DMS79 (cell line): Measurements from ENCODE around the gene MRO.
"Not testable (repeated sequence)": the region's sequence is repeated elsewhere in the genome, so short reads cannot be mapped to it uniquely, and the experiment has no call there.

Experiments
- DNase-seq: peaks from one replicate; lab custom pipeline; 2025; lab: John Stamatoyannopoulos, UW

Gene MRO

DNA sequence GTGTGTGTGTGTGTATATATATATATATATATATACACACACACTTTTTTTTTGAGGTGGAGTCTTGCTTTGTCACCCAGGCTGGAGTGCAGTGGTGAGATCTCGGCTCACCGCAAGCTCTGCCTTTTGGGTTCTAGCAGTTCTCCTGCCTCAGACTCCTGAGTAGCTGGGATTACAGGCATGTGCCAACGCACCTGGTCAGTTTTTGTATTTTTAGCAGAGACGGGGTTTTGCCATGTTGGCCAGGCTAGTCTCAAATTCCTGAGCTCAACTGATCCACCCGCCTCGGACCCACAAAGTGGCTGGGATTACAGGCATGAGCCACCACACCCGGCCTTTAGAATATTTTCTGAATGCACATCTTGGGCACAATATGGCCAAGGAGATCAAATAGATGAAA, 13.7 kb upstream of the MRO start:
- not testable (repeated sequence) for DNase-seq

DNA sequence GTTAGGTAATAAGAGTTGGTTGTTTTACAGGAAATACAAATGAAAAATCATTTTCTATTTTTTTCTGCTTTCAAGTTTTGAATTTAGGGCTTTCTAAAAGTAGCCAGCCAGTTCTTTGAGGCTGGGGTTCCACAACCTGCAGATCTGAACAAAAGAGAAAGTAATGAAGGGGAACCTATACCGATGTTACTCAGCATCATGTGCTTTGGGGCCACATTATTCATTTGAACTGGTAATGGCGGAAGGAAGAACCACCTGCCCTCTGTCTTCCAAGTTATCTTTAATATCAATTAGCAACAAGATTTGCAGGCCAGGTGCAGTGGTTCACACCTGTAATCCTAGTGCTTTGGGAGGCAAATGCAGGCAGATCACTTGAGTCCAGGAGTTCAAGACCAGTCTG, 12.9 kb upstream of the MRO start:
- DNase-seq = no peak

DNA sequence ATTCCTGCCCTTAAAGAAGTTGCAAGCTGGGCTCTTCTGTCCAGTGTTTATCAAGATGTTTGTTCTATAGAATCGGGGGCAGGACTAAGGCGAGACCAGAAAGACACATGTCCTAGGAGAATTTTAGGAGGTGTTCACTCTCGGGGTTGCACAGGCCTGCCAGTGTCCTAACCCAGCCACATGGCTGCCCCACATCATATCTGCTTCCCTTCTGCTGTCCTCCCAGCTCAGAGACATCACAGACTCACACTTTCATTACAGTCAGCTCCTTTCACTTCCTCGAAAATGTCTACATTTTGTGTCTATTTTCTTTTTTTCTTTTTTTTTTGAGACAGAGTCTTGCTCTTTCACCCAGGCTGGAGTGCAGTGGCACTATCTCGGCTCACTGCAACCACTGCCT, 10.7 kb upstream of the MRO start:
- DNase-seq = no peak

DNA sequence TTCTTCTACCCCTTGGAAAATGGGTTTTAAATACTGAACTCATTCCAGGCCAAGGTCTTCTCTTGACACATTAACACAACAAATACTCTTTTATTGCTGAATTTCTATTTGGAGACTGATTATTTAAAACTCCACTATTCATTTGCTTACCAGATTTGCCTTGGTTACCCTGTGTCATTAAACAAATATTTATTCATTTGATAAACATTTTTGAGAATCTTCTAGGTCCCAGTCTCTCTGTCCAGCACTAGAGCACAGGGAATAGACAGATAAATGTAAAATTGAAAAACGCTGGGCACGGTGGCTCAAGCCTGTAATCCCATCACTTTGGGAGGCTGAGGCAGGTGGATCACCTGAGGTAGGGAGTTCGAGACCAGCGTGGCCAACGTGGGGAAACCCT, 9.8 kb upstream of the MRO start:
- DNase-seq = no peak

DNA sequence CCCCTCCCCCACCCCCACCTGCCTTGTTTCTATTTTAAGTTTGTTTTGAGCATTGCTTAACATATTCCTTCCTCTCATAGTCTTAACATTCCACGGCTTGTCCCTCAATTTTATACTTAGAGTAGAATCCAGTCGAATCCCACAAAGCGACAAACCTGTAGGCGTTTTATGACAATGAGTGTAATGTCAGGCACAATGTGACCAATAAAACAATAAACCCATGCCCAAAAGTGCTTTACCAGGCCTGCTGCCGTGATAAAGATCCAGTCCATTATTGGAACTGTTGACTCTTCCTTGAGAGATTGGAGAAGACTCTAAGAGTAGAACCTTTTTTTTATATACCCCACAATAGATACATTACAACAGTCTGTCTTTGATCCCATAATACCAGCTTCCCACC, 6.2 kb upstream of the MRO start:
- DNase-seq = no peak

DNA sequence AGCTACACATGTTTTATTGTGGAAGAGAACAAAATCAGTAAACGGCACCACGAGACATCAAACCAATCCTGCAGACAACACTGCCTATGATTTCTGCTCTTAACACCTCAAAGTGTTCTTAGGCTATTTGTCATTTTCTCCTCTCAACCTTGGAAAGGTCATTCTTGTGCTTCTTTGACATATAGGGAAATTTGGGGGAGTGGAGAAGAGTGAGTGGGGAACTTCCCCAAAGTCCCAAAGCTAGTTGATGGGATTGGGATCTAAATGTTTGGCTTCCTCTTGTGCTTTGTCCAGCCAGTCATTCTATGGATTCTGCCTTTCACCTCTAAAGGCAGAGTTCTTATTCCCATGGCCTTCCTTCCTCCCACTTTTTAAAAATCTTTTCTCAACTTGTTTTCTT, 5.8 kb upstream of the MRO start:
- no peak for DNase-seq

DNA sequence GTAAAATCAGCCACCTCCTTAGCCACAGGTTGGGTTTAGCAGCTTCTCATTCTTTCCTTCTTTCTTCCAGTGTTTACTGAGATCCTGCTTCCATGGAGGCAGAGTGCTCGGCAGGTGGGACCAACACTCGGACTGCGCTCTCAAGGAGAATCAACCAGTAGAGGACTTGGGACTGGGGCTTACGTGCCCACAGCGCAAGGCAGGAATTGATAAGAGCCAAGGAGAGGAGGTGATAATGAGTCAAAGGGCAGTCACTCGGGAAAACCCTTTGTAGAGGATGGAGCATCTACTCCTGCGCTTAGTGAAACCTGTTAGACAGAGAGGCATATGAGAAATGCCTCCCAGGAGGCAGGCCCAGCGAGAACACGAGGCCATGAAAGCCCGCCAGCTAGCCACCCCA, 2.9 kb upstream of the MRO start:
- no peak for DNase-seq

DNA sequence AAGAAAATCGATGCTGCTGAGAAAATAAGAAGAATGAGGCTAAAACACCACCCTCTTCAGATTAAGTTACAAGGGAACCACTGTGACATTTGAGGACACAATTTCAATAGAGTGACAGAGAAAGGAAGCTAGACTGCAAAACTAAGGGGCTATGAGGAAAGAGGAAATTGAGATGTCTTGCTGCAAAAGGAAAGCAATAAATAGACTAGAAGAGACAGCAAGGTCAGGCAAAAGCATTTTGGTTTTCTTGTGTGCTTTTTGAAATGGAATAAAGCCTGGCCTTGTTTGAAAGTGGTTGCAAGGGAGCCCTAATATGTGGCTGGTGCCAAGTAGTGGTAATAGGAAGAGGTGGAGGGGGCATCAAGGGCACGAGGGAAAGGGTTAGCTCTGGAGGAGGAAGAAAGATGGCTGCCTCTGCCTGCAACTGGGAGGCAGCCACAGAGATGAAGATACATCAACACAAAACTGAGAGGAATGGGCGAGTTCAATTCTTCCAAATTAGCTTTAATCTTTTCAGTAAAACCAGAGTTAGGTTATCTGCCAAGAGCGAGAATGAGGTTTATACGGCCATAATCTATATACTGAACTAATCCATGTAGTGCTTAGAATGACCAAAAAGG, 1.2 kb upstream of the MRO start:
- DNase-seq = no peak

DNA sequence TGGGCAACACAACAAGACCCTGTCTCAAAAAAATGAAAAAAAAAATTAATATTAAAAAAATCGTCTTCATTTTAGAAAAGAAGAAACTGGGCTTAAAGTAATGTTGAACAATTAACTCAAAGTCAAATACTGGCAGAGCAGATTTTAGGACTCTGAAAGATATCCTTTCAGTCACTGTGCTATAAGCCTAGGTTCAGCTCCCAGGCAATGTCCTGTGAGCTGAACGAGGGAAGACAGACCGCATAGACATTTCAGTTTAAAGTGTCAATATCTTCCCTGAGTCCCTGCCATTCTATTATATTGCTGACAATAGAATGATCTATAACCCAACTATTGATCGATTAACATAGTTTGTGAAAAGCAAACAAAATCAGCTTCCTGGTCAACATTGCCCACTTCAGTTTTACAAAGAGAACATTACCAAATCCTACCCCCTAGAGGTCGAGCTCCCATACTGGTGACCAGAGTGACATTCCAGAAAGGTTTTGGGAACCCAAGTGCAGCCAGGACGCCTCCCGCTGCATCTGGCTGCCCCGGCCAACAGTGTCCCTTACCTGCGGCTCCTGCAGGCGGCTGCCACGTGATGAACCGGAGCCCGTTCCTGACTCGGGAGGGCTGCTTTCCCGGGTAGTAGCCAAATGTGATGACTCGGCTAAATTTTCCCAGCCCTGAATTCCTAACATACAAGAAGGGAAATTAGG, 639 bp downstream of the MRO start:
- DNase-seq = peak; percentile 27

DNA sequence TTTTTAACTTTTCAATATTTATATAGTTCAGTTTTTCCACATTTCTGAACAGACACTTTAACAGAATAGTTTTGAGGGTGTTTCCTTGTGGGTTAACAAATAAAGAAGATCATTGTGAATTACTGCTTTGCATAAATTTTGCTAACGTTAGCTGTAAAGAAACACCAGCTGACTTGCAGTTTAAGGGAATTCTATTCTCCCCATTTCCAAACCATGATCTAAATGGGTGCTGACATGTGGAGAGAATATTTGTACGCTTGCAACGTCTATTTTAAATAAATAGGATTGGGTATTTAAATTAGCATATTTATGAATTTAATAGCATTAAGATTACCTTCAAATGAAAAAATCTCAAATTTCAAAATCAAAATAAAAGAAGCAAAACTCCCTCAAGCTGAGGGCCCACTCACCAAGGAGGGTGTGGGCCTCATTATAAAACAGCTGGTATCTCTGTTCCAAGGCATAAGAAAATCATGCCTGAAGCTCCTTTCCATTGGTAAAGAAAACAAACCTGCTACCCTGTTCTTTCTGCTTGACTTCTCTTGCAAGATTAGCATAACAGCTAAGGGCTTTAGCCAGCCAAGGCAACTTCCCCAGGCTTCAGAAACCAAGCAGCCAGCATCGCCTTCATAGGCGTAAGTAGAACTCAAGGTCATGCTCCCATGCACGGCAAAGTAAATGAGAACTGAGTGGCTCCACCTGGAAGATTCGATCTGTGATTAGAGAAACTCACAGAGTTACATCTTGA, 3.2 kb downstream of the MRO start:
- peak; percentile 86 for DNase-seq

DNA sequence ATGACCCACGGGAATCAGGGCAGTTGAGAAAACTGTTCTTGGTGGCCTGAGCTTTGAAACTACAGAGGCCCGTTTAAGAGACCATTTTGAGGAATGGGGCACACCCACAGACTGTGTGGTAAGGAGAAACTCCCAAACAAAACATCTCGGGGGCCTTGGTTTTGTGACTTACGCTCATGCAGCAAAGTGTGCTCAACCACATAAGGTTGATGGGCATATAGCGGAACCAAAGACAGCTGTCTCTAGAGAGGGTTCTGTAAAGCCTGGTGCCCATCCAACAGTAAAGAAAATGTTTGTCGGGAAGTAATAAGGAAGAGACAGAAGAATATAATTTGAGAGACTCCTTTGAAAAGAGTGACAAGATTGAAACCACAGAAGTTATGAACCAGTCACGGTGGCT, 5.4 kb downstream of the MRO start:
- no peak for DNase-seq

DNA sequence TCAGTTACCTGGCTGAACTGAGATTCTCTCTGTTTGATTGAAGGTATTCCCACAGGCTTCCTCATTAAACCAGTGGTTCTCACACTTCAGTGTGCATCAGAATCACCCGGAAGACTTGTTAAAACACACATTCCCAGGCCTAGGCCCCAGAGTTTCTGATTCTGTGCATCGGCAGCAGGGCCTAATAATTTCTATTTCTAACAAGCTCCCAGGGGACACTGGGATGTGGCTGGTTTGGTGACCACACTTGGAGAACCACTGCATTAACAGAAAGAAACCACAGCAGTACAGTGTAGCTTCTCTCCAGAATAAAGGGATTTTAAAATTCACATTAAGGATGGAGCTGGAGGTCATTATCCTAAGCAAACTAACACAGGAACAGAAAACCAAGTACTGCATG, 6.5 kb downstream of the MRO start:
- DNase-seq = no peak

DNA sequence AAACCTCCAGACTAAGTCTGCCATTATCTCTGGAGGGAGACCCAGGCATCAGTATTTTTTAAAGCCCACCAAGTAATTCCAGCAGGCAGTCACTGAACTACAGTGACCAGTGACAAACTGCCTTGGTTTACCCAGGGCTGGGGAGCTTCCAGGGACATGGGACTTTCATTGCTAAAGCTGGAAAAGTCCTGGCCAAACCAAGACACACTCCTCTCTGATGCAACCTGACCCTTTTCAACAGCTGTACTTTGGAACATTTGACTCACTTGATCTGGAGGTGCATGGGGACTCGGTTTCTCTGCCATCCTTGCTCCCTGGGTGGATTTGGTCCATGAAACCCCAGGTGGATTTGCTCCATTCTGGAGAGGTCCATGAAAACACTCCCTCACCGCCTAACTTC, 7.0 kb downstream of the MRO start:
- DNase-seq = no peak

DNA sequence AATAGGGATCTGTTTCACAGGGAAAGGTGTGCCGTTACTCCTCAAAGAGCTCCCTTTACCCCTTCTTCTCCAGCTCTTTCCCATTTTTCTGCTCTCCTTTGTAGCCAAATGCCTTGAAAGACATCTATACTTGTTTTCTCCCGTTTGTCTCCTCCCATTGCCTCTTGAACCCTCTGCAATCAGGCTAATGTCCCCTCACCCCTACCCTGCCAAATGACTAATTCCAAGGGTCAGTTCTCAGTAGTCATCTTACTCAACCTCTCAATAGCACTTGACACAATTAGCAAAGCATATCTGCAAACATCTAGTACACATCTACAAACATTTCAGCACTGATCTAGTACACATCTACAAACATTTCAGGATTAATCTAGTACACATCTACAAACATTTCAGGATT, 12.6 kb downstream of the MRO start:
- no peak for DNase-seq

DNA sequence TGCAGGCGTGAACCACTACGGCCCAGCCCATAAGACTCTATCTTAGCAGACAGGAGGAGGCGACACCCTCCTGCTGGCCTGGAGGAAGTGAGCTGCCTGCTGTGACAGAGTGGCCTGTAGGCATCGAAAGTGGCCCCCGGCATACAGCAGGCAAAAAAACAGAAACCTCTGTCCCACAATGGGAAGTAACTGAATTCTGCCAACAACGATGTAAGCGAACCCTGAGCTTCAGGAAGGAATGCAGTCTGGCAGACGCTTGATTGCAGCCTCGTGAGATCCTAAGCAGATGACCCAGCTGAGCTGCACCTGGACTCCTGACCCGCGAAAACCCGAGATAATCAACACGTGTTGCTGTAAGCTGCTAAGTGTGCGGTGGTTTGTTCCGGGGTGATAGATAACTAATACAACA, 13.6 kb downstream of the MRO start:
- DNase-seq = no peak

DNA sequence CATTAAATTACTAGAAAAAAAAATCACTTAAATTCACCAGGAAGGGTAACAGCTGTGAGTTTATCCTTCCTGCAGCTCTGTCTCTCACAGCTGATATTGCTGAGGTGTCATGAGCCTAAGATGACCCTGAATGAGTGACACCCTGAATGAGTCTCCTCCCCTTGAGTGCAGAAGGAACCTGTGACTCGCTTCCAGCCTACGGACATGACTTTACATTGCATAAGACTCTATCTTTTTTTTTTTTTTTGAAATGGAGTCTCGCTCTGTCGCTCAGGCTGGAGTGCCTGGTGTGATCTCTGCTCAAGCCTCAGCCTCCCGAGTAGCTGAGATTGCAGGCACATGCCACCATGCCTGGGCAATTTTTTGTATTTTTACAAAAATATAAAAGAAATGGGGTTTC, 14.1 kb downstream of the MRO start:
- no peak for DNase-seq

DNA sequence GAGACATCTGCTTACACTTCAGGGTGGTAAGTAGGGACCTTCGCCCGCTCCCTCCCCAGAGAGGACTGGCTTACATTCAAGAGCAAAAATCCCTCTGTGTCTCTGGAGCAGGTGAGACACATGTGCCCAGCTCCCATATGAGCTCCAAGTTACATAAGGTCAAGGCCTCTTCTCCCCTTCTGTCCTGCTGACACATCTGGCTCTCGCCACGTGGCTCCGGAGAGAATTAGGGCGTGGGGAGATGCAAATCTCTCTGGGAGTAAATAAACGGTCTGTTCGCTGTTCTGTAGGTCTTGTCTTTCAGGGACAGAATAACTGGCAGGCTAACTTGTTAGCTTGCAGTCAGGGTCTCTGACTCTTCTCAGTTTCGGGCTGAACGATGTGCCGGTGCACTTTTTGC, 16.2 kb downstream of the MRO start:
- DNase-seq = no peak

DNA sequence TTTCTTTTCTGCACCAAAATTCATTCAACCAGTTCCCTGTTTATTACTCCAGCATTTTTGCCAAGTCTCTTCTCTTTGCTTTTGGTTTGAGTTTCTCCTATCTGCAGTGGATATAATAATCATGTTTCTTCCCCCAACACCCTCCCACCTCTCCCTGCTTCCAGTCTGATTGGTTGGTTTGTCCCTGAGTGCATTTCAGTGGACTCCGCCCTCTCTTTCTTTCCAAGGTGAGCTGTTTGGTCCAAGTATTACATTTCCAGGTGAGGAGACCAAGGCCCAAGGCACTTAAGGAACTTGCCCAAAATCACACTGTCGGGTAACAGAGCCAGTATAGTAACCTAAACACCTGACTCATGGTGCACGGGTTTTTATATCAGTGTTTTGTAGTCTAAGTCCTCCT, 17.7 kb downstream of the MRO start:
- DNase-seq = no peak

DNA sequence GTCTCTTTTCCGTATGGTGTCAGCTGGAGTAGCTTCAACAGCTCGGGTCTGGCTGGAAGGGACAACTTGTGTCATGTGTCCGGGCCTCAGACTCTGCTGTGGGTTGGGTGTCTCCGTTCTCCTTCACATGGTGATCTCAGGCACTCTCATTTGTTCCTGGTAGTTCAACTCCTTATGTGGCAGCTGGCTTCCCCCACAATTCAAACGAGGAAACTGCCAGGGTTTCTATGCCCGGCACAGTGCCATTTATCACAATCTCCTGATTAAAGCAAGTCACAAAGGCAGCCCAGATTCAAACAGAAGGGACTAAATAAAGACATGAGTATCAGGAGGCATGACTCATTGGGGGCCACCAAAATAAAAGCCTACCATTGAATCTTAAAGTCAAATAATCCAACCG, 22.7 kb downstream of the MRO start:
- no peak for DNase-seq

DNA sequence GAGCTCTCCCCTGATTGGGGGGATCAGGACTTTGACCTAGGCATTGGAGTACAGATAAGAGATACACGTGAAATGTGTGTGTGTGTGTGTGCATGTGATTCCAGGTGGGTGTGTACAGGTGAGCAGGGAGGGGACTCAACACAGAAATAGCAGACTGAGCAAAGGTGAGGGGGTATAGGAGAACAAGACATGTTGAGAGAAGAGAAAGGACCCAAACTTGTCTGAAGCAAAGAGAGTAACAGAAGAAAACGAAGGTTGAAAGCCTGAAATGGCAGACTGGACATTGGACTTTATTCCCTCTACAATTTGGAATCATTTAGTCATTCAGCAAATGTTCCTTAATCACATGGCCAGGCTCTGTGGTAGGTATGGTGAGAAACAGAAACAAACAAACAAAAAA, 23.3 kb downstream of the MRO start:
- DNase-seq = no peak

DNA sequence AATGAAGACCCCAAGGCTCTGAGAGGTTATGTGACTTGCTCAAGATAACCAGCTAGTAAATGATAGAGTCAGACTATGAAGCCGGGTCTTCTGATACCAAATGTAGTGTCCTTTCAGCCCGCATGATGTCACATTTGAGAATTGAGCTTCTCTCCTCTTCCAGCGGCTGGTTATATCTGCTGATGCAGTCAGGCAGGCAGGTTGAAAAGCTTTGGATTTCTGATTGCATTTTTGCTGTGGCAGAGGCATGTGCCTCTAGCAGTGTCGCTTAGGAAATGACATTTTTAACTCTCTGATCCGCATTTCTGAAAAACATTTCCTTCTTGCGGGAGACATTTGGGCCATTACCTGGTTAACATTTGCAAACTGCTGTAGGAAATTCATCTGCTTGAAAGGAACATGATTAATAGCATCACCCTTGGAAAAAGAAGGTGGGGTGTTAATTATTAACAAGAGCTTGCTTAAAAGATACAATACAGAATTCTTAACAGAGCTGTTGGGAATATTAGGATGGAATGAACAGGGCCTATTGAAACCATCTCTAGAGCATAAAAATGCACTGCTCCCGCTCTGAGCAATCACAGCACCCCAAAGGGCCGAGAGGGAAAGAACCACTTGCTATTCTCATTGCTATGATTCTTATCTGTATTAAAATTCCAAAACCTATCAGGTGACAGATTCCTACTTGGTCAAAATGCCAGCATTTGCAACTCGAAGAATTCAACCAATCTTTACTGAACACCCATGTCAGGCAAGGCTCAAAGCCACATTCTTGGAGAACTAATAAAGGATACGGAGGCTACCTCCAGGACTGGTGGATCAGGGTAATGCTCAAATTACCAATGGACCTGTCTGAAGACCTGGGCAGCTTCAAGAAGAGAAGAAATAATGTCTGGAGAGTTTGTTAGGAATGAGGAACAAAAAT, 25.9 kb downstream of the MRO start:
- no peak for DNase-seq

DNA sequence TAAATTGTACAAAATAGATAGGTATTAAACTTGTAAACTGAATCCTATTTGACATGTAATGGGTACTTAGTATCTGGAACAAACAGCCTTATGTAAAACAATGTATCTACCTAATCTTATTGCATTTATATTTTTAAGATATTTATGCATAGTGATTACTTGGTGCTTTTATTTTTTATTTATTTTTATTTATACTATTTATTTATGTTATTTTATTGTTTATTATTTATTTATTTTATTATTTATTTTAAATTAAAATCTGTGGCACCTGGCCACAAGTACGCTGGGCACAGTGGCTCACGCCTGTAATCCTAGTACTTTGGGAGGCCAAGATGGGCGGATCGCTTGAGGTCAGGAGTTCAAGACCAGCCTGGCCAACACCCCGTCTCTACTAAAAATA, 26.9 kb downstream of the MRO start:
- DNase-seq = no peak
